Activated CD8-positive, alpha-beta T cell treated with anti-CD3 and anti-CD28 coated beads, Interleukin-2, amount 10 ng/mL, durations not matched to agents 7 days and 5 days (primary cell): ENCODE measurements around the gene MORN5. TPM values are rescaled to one million over a fixed set of nuclear protein-coding genes. Genes with fewer than 3 reads are reported as not detected.

ENCODE experiments used
- microRNA-seq: library from miRNA; unstranded; fragments of <30 nt; microRNA quantifications from one replicate; pipeline ENCODE4 v1.2.0, GENCODE V29; 2022
- total RNA-seq, 2 experiments: library from RNA; stranded (reverse); gene quantifications; one replicate each; pipeline ENCODE4 v1.2.3, GENCODE V29; 2021

Gene MORN5
- total RNA-seq, 2 experiments from 2014 or later = not detected

Small RNAs within 50 kb of the gene (microRNA-seq; reads per million reads assigned to microRNA genes)
- gene MIR4478 = not detected

Other genes with a start within 250 kb of the MORN5 start
- gene TTLL11, start 66.6 kb upstream of the MORN5 start, total RNA-seq = 1 to 10 TPM; 2.6 to 3.3 TPM
- 10 to 100 TPM; 40.5 to 42.2 TPM for gene NDUFA8, start 129 bp upstream of the MORN5 start, total RNA-seq
- not detected for gene LHX6, start 69.0 kb downstream of the MORN5 start, total RNA-seq
- 10 to 100 TPM; 22.9 to 23.9 TPM for gene RBM18, start 104.9 kb downstream of the MORN5 start, total RNA-seq
- gene MRRF, start 105.0 kb downstream of the MORN5 start, total RNA-seq = 10 to 100 TPM; 38.6 to 39.1 TPM
- gene PTGS1, start 211.1 kb downstream of the MORN5 start, total RNA-seq = under 1 TPM; 0.26 to 0.37 TPM